H4 (cell line): Measurements from ENCODE around the gene FHOD1. TPM values are rescaled to one million over a fixed set of nuclear protein-coding genes. Genes with fewer than 3 reads are reported as not detected.
A peak's percentile ranks its signal among the peaks of the same experiment; 100 is the strongest.

ENCODE experiments used
- DNase-seq: peaks from one replicate; pipeline ENCODE4 v3.0.0-alpha.2; 2015; ENCODE audit warnings: low spot score
- total RNA-seq: library from RNA; depleted of rRNA; stranded (reverse); fragments of >200 nt; shearing (Covaris generic); gene quantifications from 2 replicates; pipeline ENCODE4 v1.2.3, GENCODE V29; 2014

FHOD1 gene
- total RNA-seq, 1 experiment from 2014 or later, result 18.4 TPM

GRCh38 chr16:67191411-67191994 is 55.8 kb downstream of the FHOD1 start:
- no peak for DNase-seq

- DNase-seq, result no peak
These were observed 56.6 kb downstream of the FHOD1 start for GRCh38 chr16:67190448-67191399.

- DNase-seq, result no peak
These were observed 57.2 kb downstream of the FHOD1 start, which contains the start of gene EXOC3L1 for GRCh38 chr16:67190041-67190440. TSS of gene EXOC3L1 (minus strand) at chr16:67190136. CDS start at chr16:67189676, 460 bp downstream.

GRCh38 chr16:67188798-67189197 is 58.5 kb downstream of the FHOD1 start:
- DNase-seq, result no peak

GRCh38 chr16:67188323-67188722 is 59.0 kb downstream of the FHOD1 start:
- no peak for DNase-seq

GRCh38 chr16:67187175-67187890 is 59.9 kb downstream of the FHOD1 start:
- DNase-seq, result no peak

GRCh38 chr16:67186550-67186950 is 60.7 kb downstream of the FHOD1 start:
- no peak for DNase-seq

GRCh38 chr16:67185651-67186134 is 61.6 kb downstream of the FHOD1 start:
- DNase-seq, result no peak

- peak; percentile 82 for DNase-seq
These were observed 62.2 kb downstream of the FHOD1 start for GRCh38 chr16:67184995-67185650.

GRCh38 chr16:67184453-67184994 is 62.8 kb downstream of the FHOD1 start:
- DNase-seq, result no peak

GRCh38 chr16:67183627-67184452 is 63.4 kb downstream of the FHOD1 start, which contains the start of gene MATCAP1:
TSS of gene MATCAP1 (minus strand) at chr16:67183963. CDS start at chr16:67180610, 3,353 bp downstream.
- peak; percentile 98 for DNase-seq

- no peak for DNase-seq
These were observed 64.0 kb downstream of the FHOD1 start for GRCh38 chr16:67183284-67183626.

- no peak for DNase-seq
These were observed 65.0 kb downstream of the FHOD1 start for GRCh38 chr16:67182288-67182687.

GRCh38 chr16:67181346-67181745 is 65.9 kb downstream of the FHOD1 start:
- peak; percentile 57 for DNase-seq

GRCh38 chr16:67180166-67180565 is 67.1 kb downstream of the FHOD1 start:
- DNase-seq, result no peak

GRCh38 chr16:67179421-67180080 is 67.7 kb downstream of the FHOD1 start:
- DNase-seq, result peak; percentile 27
